SJSA1 (cell line): ENCODE data around the gene CHURC1. TPM values are rescaled to one million over a fixed set of nuclear protein-coding genes. Genes with fewer than 3 reads are reported as not detected.

Source experiments
- DNase-seq, 2 experiments: peaks; one replicate each; pipeline ENCODE4 v3.0.0-alpha.2; 2015 to 2020; ENCODE audit warnings: low spot score in 2 of 2, low read depth in 1 of 2
- H3K27ac ChIP-seq: fragments of 250-450 bp; sonication (Bioruptor Pico); 2 replicates; pipeline ENCODE4 v1.5.1; 2020; ENCODE audit warnings: mild to moderate bottlenecking, moderate library complexity
- H3K27me3 ChIP-seq: fragments of 250-450 bp; sonication (Bioruptor Pico); replicated peaks from 2 replicates; pipeline ENCODE4 v1.5.1; 2020; ENCODE audit warnings: mild to moderate bottlenecking, moderate library complexity
- H3K36me3 ChIP-seq: fragments of 250-450 bp; sonication (Bioruptor Pico); 2 replicates; pipeline ENCODE4 v1.5.1; 2020; ENCODE audit warnings: mild to moderate bottlenecking
- H3K4me1 ChIP-seq: fragments of 250-450 bp; sonication (Bioruptor Pico); replicated peaks from 2 replicates; pipeline ENCODE4 v1.6.1; 2021; ENCODE audit warnings: mild to moderate bottlenecking
- H3K4me3 ChIP-seq: fragments of 250-450 bp; sonication (Bioruptor Pico); 2 replicates; pipeline ENCODE4 v1.5.1; 2020; ENCODE audit warnings: mild to moderate bottlenecking
- H3K9me3 ChIP-seq: fragments of 250-450 bp; sonication (Bioruptor Pico); replicated peaks from 2 replicates; pipeline ENCODE4 v1.5.1; 2020; ENCODE audit warnings: mild to moderate bottlenecking
- total RNA-seq: library from RNA; depleted of rRNA; stranded (reverse); fragments of >200 nt; shearing (Covaris generic); gene quantifications from 2 replicates; pipeline ENCODE4 v1.2.3, GENCODE V29; 2014

CHURC1 gene
- total RNA-seq, 1 experiment from 2014 or later: 72.4 TPM

GRCh38 chr14:64919215-64919614 lies 5.0 kb downstream of the CHURC1 start:
- peaks cover 17% of the 10 kb centered on the region for H3K4me1 ChIP-seq
- H3K9me3 ChIP-seq: no peaks in the 10 kb centered on the region
- H3K4me3 ChIP-seq: no peak overlapping the region
- H3K27me3 ChIP-seq: no peaks in the 10 kb centered on the region
- no peak overlapping the region for H3K27ac ChIP-seq
- H3K36me3 ChIP-seq: peaks cover 16% of the 10 kb centered on the region
- DNase-seq: no peak

DNA sequence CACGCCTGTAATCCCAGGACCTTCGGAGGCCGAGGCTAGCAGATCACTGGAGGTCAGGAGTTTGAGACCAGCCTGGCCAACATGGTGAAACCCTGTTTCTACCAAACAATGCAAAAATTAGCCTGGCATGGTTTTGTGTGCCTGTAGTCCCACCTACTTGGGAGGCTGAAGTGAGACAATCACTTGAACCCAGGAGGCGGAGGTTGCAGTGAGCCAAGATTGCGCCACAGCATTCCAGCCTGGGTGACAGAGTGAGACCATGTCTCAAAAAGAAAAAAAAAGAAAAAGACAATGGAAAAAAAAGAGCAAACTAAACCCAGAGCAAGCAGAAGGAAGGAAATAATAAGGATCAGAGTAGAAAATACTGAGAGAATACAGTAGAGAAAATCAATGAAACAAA lies 5.4 kb downstream of the CHURC1 start:
- no peak for DNase-seq
- Histone ChIP-seq H3K27ac (no peak overlapping the region), H3K36me3 (peaks cover 16% of the 10 kb centered on the region), H3K9me3 (no peaks in the 10 kb centered on the region), H3K27me3 (no peaks in the 10 kb centered on the region), H3K4me3 (no peak overlapping the region), H3K4me1 (peaks cover 17% of the 10 kb centered on the region)

DNA sequence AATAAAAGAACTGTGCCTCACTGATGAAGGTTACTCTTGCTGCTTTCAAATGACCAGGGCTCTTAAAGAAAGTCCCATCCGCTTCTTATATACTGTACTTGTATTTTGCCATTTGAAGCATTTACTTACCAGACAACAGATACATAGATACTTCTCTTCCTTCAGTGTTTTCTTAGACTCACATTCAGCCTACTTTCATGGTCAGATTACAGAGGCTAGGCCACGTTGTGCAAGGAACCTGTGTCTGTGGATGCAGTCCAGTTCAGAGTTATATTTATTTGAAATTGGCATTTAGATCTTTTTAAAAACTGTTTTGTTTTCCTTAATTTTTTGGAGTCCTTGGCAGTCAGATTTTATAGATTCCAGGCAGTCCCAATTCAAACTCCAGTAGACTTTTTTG lies 6.2 kb downstream of the CHURC1 start:
- no peak overlapping the region for H3K4me3 ChIP-seq
- H3K9me3 ChIP-seq: no peaks in the 10 kb centered on the region
- no peak for DNase-seq
- no peaks in the 10 kb centered on the region for H3K27me3 ChIP-seq
- H3K27ac ChIP-seq: no peak overlapping the region
- H3K4me1 ChIP-seq: peaks cover 11% of the 10 kb centered on the region
- peaks cover 23% of the 10 kb centered on the region for H3K36me3 ChIP-seq

GRCh38 chr14:64923015-64923414 lies 8.8 kb downstream of the CHURC1 start:
- H3K36me3 ChIP-seq: peaks cover 31% of the 10 kb centered on the region
- no peak overlapping the region for H3K27ac ChIP-seq
- no peak for DNase-seq
- H3K4me3 ChIP-seq: no peak overlapping the region
- no peaks in the 10 kb centered on the region for H3K9me3 ChIP-seq
- H3K4me1 ChIP-seq: peaks cover 5% of the 10 kb centered on the region
- no peaks in the 10 kb centered on the region for H3K27me3 ChIP-seq

- DNase-seq: no peak
- Histone ChIP-seq H3K4me3 (no peak overlapping the region), H3K27me3 (no peaks in the 10 kb centered on the region), H3K27ac (no peak overlapping the region), H3K9me3 (no peaks in the 10 kb centered on the region), H3K36me3 (peaks cover 52% of the 10 kb centered on the region), H3K4me1 (no peaks in the 10 kb centered on the region)
These were observed 12.2 kb downstream of the CHURC1 start for GRCh38 chr14:64926398-64926995.

- Histone ChIP-seq H3K9me3 (no peaks in the 10 kb centered on the region), H3K27me3 (no peaks in the 10 kb centered on the region), H3K4me1 (no peaks in the 10 kb centered on the region), H3K4me3 (no peak overlapping the region), H3K27ac (no peak overlapping the region), H3K36me3 (peaks cover 57% of the 10 kb centered on the region)
- no peak for DNase-seq
These were observed 12.8 kb downstream of the CHURC1 start for GRCh38 chr14:64927031-64927430.

- Histone ChIP-seq H3K4me3 (no peak overlapping the region), H3K27me3 (no peaks in the 10 kb centered on the region), H3K27ac (no peak overlapping the region), H3K36me3 (peaks cover 71% of the 10 kb centered on the region), H3K9me3 (no peaks in the 10 kb centered on the region), H3K4me1 (no peaks in the 10 kb centered on the region)
- DNase-seq: no peak
These were observed 14.2 kb downstream of the CHURC1 start for GRCh38 chr14:64928239-64929013.

- Histone ChIP-seq H3K4me1 (no peaks in the 10 kb centered on the region), H3K36me3 (peaks cover 73% of the 10 kb centered on the region), H3K9me3 (no peaks in the 10 kb centered on the region), H3K27me3 (no peaks in the 10 kb centered on the region), H3K27ac (no peak overlapping the region), H3K4me3 (no peak overlapping the region)
- DNase-seq: no peak
These were observed 14.7 kb downstream of the CHURC1 start for GRCh38 chr14:64929014-64929359.

GRCh38 chr14:64930085-64930843 lies 16.0 kb downstream of the CHURC1 start:
- DNase-seq: no peak
- no peaks in the 10 kb centered on the region for H3K27me3 ChIP-seq
- H3K27ac ChIP-seq: no peak overlapping the region

GRCh38 chr14:64931123-64931522 lies 16.9 kb downstream of the CHURC1 start:
- no peak for DNase-seq
- H3K27ac ChIP-seq: no peak overlapping the region
- H3K9me3 ChIP-seq: no peaks in the 10 kb centered on the region
- no peak overlapping the region for H3K4me3 ChIP-seq
- peaks cover 64% of the 10 kb centered on the region for H3K36me3 ChIP-seq
- H3K4me1 ChIP-seq: no peaks in the 10 kb centered on the region
- no peaks in the 10 kb centered on the region for H3K27me3 ChIP-seq

More at GRCh38 chr14:64930085-64930843, 16.0 kb downstream of the CHURC1 start:
- H3K9me3 ChIP-seq: no peaks in the 10 kb centered on the region
- H3K36me3 ChIP-seq: peaks cover 65% of the 10 kb centered on the region
- no peaks in the 10 kb centered on the region for H3K4me1 ChIP-seq
- no peak overlapping the region for H3K4me3 ChIP-seq

DNA sequence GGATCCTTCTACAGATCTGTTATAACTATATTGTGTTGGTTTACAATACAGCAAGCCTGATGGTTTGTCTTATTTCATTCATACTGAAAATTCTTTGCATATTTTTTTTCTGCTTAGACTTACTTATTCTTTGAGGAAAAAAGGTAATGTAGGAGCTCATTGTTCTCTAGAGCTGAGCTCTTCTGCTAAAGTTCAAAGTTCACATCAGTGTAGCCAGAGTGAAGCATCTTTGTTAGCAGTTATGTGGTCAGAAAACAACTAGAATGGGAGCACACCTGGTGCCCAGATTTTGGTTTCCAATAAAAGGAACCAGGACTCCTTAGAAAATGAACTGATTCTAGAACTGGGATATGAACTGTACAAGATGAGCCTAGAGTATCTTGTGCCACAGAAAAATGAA lies 18.0 kb downstream of the CHURC1 start:
- DNase-seq: no peak

GRCh38 chr14:64934338-64934929 lies 20.2 kb downstream of the CHURC1 start:
- H3K27me3 ChIP-seq: no peaks in the 10 kb centered on the region
- no peak overlapping the region for H3K4me3 ChIP-seq
- H3K4me1 ChIP-seq: no peaks in the 10 kb centered on the region
- H3K36me3 ChIP-seq: peaks cover 42% of the 10 kb centered on the region
- no peak for DNase-seq
- H3K27ac ChIP-seq: no peak overlapping the region
- H3K9me3 ChIP-seq: no peaks in the 10 kb centered on the region

More for the DNA sequence above, 18.0 kb downstream of the CHURC1 start:
- Histone ChIP-seq H3K4me3 (no peak overlapping the region), H3K36me3 (peaks cover 54% of the 10 kb centered on the region), H3K9me3 (no peaks in the 10 kb centered on the region), H3K27ac (no peak overlapping the region), H3K4me1 (no peaks in the 10 kb centered on the region), H3K27me3 (no peaks in the 10 kb centered on the region)

DNA sequence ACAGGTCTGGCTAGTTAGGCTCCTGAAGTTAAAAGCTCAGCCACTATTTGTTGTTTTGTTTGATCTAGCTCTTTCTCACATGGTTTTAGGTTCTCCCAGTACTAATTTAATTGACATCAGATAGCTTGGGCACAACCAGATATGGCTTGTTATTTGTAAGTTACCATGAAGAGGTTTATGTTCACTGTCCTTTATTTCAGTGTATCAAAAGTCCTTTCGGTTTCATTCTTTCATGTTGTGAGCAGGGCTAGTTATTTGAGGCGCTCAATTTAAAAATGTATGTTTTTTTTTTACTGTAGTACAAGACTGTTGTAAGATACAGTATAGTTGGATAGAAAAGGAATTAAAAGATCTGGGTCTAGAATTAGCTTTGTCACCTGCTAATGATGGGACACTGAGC lies 21.3 kb downstream of the CHURC1 start:
- Histone ChIP-seq H3K9me3 (no peaks in the 10 kb centered on the region), H3K36me3 (peaks cover 36% of the 10 kb centered on the region), H3K4me3 (no peak overlapping the region), H3K27me3 (no peaks in the 10 kb centered on the region), H3K27ac (no peak overlapping the region), H3K4me1 (no peaks in the 10 kb centered on the region)
- no peak for DNase-seq
